Fibroblast of pulmonary artery (primary cell): ENCODE measurements around the gene IPO11.

Experiments used
- DNase-seq: peaks from one replicate; pipeline ENCODE4 v3.0.0-alpha.2; 2010; ENCODE audit warnings: low read depth
- H3K4me3 ChIP-seq: replicated peaks from 2 replicates; pipeline ENCODE4 v1.5.1; 2011; ENCODE audit warnings: low read depth, mild to moderate bottlenecking, control low read depth, low read length, moderate library complexity
- CTCF ChIP-seq: IDR thresholded peaks from 2 replicates; pipeline ENCODE4 v1.5.1; 2011; ENCODE audit warnings: mild to moderate bottlenecking, control low read depth, low read length, inconsistent platforms; ENCODE audit errors: missing control alignments

Gene IPO11

DNA sequence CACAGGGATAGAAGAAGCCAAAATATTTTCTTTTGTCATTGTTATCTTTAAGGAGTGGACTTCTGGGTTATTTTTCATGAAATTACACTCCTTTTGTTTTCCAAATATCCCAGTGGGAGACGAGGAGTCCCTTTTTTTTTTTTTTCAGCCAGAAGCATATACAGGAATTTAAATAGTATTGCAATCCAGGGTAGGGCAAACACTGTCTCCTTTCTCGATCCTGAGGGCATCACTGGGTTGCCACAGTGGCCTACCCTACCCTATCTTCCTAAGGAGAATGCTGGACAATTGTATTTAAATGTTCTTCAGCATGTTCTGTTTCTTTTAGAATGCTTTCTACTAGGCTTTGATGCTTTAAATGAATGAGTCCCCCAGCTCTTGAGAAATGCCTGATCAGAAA lies 214.0 kb downstream of the IPO11 start:
- no peak overlapping the region for H3K4me3 ChIP-seq
- TF ChIP-seq CTCF, result no peak

DNA sequence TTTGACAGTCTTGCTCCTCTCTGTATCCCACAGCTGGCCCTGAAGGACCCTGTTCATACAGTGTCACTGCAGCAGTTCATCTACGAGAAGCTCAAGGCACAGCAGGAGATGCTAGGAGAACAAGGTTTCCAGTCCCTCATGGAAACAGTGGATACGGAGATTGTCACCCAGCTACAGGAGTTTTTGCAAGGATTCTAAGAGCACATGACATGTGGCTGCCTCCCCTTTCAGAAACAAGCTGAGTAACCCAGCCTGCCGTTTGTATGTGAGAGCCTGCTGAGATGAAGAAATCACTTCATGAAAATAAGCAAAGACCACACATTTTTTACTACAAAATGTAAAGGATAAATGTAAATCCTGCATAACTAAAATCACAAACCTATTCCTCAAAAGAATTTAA lies 214.6 kb downstream of the IPO11 start:
- no peak for DNase-seq
- no peak overlapping the region for H3K4me3 ChIP-seq
- TF ChIP-seq CTCF, result no peak

More for the DNA sequence above, 214.0 kb downstream of the IPO11 start:
- no peak for DNase-seq

DNA sequence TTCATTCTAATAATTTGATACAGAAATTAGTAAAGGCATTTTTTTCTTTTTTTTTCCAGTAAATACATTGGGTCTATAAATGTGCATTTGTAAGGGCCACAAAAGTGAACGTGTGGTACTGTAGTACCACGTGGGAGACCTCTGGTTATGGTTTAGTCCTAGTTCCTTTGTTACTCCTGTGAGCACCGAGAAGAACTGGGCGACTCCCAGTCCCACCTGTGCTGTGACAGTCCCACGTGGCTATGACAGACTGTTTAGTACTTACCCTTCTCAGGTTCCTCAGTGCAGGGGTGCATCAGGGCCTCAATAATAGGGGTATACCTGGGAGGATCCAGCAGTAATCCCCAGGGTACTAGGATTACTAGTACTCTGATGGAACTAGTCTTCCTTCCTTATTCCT lies 215.3 kb downstream of the IPO11 start:
- no peak for DNase-seq
- TF ChIP-seq CTCF, result no peak
- no peak overlapping the region for H3K4me3 ChIP-seq

- H3K4me3 ChIP-seq, result no peak overlapping the region
- TF ChIP-seq CTCF, result no peak
- DNase-seq, result peak; percentile 30
Measured at GRCh38 chr5:62631909-62632580, 219.5 kb downstream of the IPO11 start.

DNA sequence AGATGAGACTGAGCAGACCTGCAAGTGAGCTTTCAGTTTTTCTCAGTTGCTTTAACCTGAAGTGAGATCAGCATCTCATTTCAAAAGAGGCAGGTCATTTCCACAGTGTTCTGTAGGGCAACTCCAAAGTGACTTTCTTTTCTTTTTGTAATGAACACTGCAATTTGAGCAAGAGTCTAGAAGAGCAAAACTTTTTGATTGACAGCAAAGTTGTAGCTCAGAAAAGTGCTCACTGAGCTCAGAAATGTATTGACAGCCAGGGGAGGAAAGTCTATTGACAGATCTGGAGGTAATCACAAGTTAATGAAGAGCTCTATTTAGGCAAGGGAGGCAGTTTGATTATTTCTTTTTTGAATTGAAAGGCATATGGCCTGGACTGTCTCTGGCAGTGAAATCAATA lies 220.7 kb downstream of the IPO11 start:
- TF ChIP-seq CTCF, result no peak
- H3K4me3 ChIP-seq, result no peak overlapping the region
- DNase-seq, result no peak

DNA sequence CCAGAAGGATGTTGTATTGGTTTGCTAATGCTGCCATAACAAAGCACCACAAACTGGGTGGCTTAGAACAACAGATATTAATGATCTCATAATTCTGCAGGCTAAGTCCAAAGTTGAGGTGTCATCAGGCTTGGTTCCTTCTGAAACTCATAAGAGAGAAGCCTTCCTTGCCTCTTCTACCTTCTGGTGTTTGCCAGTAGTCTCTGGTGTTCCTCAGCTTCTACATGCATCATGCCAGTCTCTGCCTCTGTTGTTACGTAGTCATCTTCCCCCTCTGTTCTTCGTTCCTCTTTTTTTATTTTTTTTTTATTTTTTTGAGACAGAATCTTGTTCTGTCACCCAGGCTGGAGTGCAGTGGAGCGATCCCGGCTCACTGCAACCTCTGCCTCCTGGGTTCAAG lies 227.9 kb downstream of the IPO11 start:
- no peak for TF ChIP-seq CTCF
- no peak for DNase-seq
- no peak overlapping the region for H3K4me3 ChIP-seq

- no peak overlapping the region for H3K4me3 ChIP-seq
- DNase-seq, result no peak
- no peak for TF ChIP-seq CTCF
Measured at GRCh38 chr5:62642468-62642867, 229.9 kb downstream of the IPO11 start.
